PFSK-1 (cell line): Measurements from ENCODE around the gene LRRC39.

Experiments used
- POLR2AphosphoS5 ChIP-seq: IDR thresholded peaks from 2 replicates; pipeline ENCODE4 v1.6.1; 2012; ENCODE audit warnings: low read depth, mild to moderate bottlenecking, control low read depth, low read length, moderate library complexity
- REST ChIP-seq, 2 experiments: IDR thresholded peaks; 2 replicates each; pipeline versions ENCODE4 v1.6.1 to v1.8.0; 2011 to 2012; ENCODE audit warnings: low read depth in 2 of 2, low read length in 2 of 2, control low read depth in 1 of 2, inconsistent platforms in 1 of 2, mild to moderate bottlenecking in 1 of 2, moderate library complexity in 1 of 2; ENCODE audit not compliant: insufficient read depth in 1 of 2
- TAF1 ChIP-seq: IDR thresholded peaks from 2 replicates; pipeline ENCODE4 v1.6.1; 2012; ENCODE audit warnings: low read length, control low read depth, borderline replicate concordance; ENCODE audit not compliant: insufficient read depth

- TF ChIP-seq POLR2AphosphoS5: no peak
- TF ChIP-seq TAF1: no peak
- no peak for TF ChIP-seq REST (IDR thresholded peaks at IDR 0.05; ENCODE audit: insufficient read depth in 1 of 2, low read depth in 2 of 2, low read length in 2 of 2)
Measured at GRCh38 chr1:100107696-100108095, 70.4 kb downstream of the LRRC39 start.
